Liver (tissue), 9 donors: Measurements from ENCODE around the gene CAPN2. TPM values are rescaled to one million over a fixed set of nuclear protein-coding genes. Genes with fewer than 3 reads are reported as not detected.

ENCODE experiments used
- DNase-seq: peaks from one replicate; pipeline ENCODE4 v3.0.0-alpha.2; 2017; ENCODE audit warnings: low spot score
- H3K27ac ChIP-seq, 2 donors: one replicate each; pipeline ENCODE4 v1.7.0; 2013; ENCODE audit warnings: inconsistent platforms in 2 of 2, low read length in 2 of 2, control low read depth in 1 of 2, low read depth in 1 of 2, mild to moderate bottlenecking in 1 of 2
- H3K27me3 ChIP-seq, 4 donors: one replicate each; pipeline versions ENCODE4 v1.6.1 to v1.7.0; 2013; ENCODE audit warnings: low read length in 3 of 4, inconsistent platforms in 1 of 4, mild to moderate bottlenecking in 1 of 4, moderate library complexity in 1 of 4; ENCODE audit not compliant: control insufficient read depth in 4 of 4, insufficient read depth in 4 of 4
- H3K36me3 ChIP-seq, 4 donors: one replicate each; pipeline versions ENCODE4 v1.6.1 to v1.7.0; 2013; ENCODE audit warnings: low read length in 3 of 4, mild to moderate bottlenecking in 3 of 4, low read depth in 1 of 4, moderate library complexity in 1 of 4; ENCODE audit not compliant: control insufficient read depth in 4 of 4, insufficient read depth in 3 of 4
- H3K4me1 ChIP-seq, 4 donors: one replicate each; pipeline versions ENCODE4 v1.6.1 to v1.7.0; 2013; ENCODE audit warnings: low read length in 3 of 4, mild to moderate bottlenecking in 3 of 4, moderate library complexity in 1 of 4; ENCODE audit not compliant: control insufficient read depth in 4 of 4, insufficient read depth in 4 of 4
- H3K4me3 ChIP-seq, 3 donors: one replicate each; pipeline versions ENCODE4 v1.6.1 to v1.7.0; 2013; ENCODE audit warnings: low read length in 3 of 3, control low read depth in 1 of 3, low read depth in 1 of 3, mild to moderate bottlenecking in 1 of 3
- H3K9ac ChIP-seq, 2 donors: one replicate each; pipeline ENCODE4 v1.7.0; 2013; ENCODE audit warnings: low read length in 2 of 2, mild to moderate bottlenecking in 2 of 2, moderate library complexity in 2 of 2, control low read depth in 1 of 2, low read depth in 1 of 2
- H3K9me3 ChIP-seq, 4 donors: one replicate each; pipeline versions ENCODE4 v1.6.1 to v1.7.0; 2013; ENCODE audit warnings: low read length in 3 of 4; ENCODE audit not compliant: control insufficient read depth in 4 of 4
- ATF3 ChIP-seq: IDR thresholded peaks from 2 replicates; pipeline ENCODE4 v1.6.1; 2016; ENCODE audit warnings: antibody characterized with exemption
- CTCF ChIP-seq: fragments of 150-350 bp; IDR thresholded peaks from 2 replicates; pipeline ENCODE4 v1.5.1; 2017; ENCODE audit warnings: improper control_type of control experiment, low read depth, low read length; ENCODE audit not compliant: missing input control
- EGR1 ChIP-seq, 2 donors: IDR thresholded peaks; 2 replicates each; pipeline ENCODE4 v1.6.1; 2016 to 2018; ENCODE audit warnings: antibody characterized with exemption in 2 of 2, low read depth in 2 of 2
- FOXA1 ChIP-seq: IDR thresholded peaks from 2 replicates; pipeline ENCODE4 v1.6.1; 2016; ENCODE audit warnings: antibody characterized with exemption
- FOXA2 ChIP-seq: IDR thresholded peaks from 2 replicates; pipeline ENCODE4 v1.6.1; 2016; ENCODE audit warnings: antibody characterized with exemption
- GABPA ChIP-seq, 2 donors: IDR thresholded peaks in 1 of 2; conservative IDR thresholded peaks in 1 of 2; 2 replicates each; pipeline ENCODE4 v1.6.1; 2016; ENCODE audit warnings: antibody characterized with exemption in 2 of 2, mild to moderate bottlenecking in 1 of 2, moderate library complexity in 1 of 2
- HNF4A ChIP-seq, 2 donors: conservative IDR thresholded peaks; 2 replicates each; pipeline ENCODE4 v1.6.1; 2016; ENCODE audit warnings: antibody characterized with exemption in 2 of 2, mild to moderate bottlenecking in 2 of 2
- HNF4G ChIP-seq: IDR thresholded peaks from 2 replicates; pipeline ENCODE4 v1.6.1; 2016; ENCODE audit warnings: antibody characterized with exemption
- JUND ChIP-seq, 2 donors: IDR thresholded peaks; 2 replicates each; pipeline ENCODE4 v1.6.1; 2016; ENCODE audit warnings: antibody characterized with exemption in 2 of 2
- NR2F2 ChIP-seq: IDR thresholded peaks from 2 replicates; pipeline ENCODE4 v1.6.1; 2016; ENCODE audit warnings: antibody characterized with exemption
- RAD21 ChIP-seq, 2 donors: IDR thresholded peaks; 2 replicates each; pipeline ENCODE4 v1.6.1; 2016; ENCODE audit warnings: antibody characterized with exemption in 2 of 2, mild to moderate bottlenecking in 2 of 2
- REST ChIP-seq: IDR thresholded peaks from 2 replicates; pipeline ENCODE4 v1.6.1; 2016; ENCODE audit warnings: antibody characterized with exemption, mild to moderate bottlenecking
- RXRA ChIP-seq, 2 donors: IDR thresholded peaks; 2 replicates each; pipeline ENCODE4 v1.6.1; 2017 to 2018; ENCODE audit warnings: antibody characterized with exemption in 2 of 2, mild to moderate bottlenecking in 1 of 2
- SP1 ChIP-seq: IDR thresholded peaks from 2 replicates; pipeline ENCODE4 v1.6.1; 2018; ENCODE audit warnings: antibody characterized with exemption, mild to moderate bottlenecking
- TAF1 ChIP-seq: conservative IDR thresholded peaks from 2 replicates; pipeline ENCODE4 v1.6.1; 2016; ENCODE audit warnings: antibody characterized with exemption, mild to moderate bottlenecking
- YY1 ChIP-seq: IDR thresholded peaks from 2 replicates; pipeline ENCODE4 v1.6.1; 2016; ENCODE audit warnings: antibody characterized with exemption, mild to moderate bottlenecking
- ZBTB33 ChIP-seq: IDR thresholded peaks from 2 replicates; pipeline ENCODE4 v1.6.1; 2016; ENCODE audit warnings: antibody characterized with exemption
- WGBS: extraction: QIAGEN DNeasy Blood & Tissue Kit; methylation state at CpG from one replicate; pipeline ENCODE4 v1.1.7; 2013; 5-methylcytosine and 5-hydroxymethylcytosine counted together
- polyA plus RNA-seq, 2 donors: library from polyadenylated mRNA; stranded (reverse) in 1 of 2; unstranded in 1 of 2; fragments of 200-250 nt in 1 of 2; fragments of >200 nt in 1 of 2; fragmentation: Nextera tagmentation in 1 of 2; extraction: Ambion mirVana in 1 of 2; gene quantifications; one replicate each; pipeline versions ENCODE4 v1.2.1 to v1.2.3, GENCODE V29; 2013 to 2015
- total RNA-seq, 2 donors: library from RNA; depleted of rRNA; stranded (reverse); fragments of >200 nt; gene quantifications; one replicate each; pipeline ENCODE4 v1.2.3, GENCODE V29; 2014
- TF ChIP-seq, protein P1 (sequence below): IDR thresholded peaks from 2 replicates; pipeline ENCODE4 v1.6.1; 2016; ENCODE audit warnings: antibody characterized with exemption
- donor health status: healthy.
- donor health status: healthy.
- donor health status: healthy.
- donor health status: healthy.
- donor health status: healthy.

Gene CAPN2
- total and polyA plus RNA-seq, 4 donors = 11.2 to 20.7 (median 15.5) TPM

GRCh38 chr1:223776075-223776814 lies 63.9 kb downstream of the CAPN2 start:
- WGBS = 81% methylated on average over 9 of the region's 9 CpGs

More at GRCh38 chr1:223776075-223776814, 63.9 kb downstream of the CAPN2 start:
- DNase-seq = no peak
- H3K4me1 ChIP-seq = no peaks in the 10 kb centered on the region
- no peak for TF ChIP-seq RAD21 (IDR thresholded peaks at IDR 0.05)
- TF ChIP-seq HNF4A (conservative IDR thresholded peaks at IDR 0.05) = no peak
- no peak for TF ChIP-seq SP1
- TF ChIP-seq ATF3 = no peak
- no peak for TF ChIP-seq CTCF
- no peak for TF ChIP-seq REST
- no peak for TF ChIP-seq NR2F2
- no peak for TF ChIP-seq ZBTB33
- no peak for TF ChIP-seq RXRA (IDR thresholded peaks at IDR 0.05)
- no peak for TF ChIP-seq HNF4G
- TF ChIP-seq TAF1 = no peak
- TF ChIP-seq FOXA2 = no peak
- TF ChIP-seq YY1 = no peak
- TF ChIP-seq, protein P1, sequence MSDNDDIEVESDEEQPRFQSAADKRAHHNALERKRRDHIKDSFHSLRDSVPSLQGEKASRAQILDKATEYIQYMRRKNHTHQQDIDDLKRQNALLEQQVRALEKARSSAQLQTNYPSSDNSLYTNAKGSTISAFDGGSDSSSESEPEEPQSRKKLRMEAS = no peak
- no peak for TF ChIP-seq FOXA1
- TF ChIP-seq EGR1 (IDR thresholded peaks at IDR 0.05; ENCODE audit: low read depth in 2 of 2) = no peak
- no peak for TF ChIP-seq GABPA (IDR thresholded peaks at IDR 0.05 in 1 of 2, conservative IDR thresholded peaks at IDR 0.05 in 1 of 2)
- TF ChIP-seq JUND (IDR thresholded peaks at IDR 0.05) = no peak
- H3K4me3 ChIP-seq = no peak overlapping the region
- H3K9me3 ChIP-seq = no peaks in the 10 kb centered on the region
- no peak overlapping the region for H3K9ac ChIP-seq
- no peaks in the 10 kb centered on the region for H3K27me3 ChIP-seq
- H3K36me3 ChIP-seq = peaks cover 5 to 60% (median 54%) of the 10 kb centered on the region in 4 donors
- no peak overlapping the region for H3K27ac ChIP-seq
